Measurements from ENCODE around the gene C8B. TPM values are rescaled to one million over a fixed set of nuclear protein-coding genes. Genes with fewer than 3 reads are reported as not detected.

C8B gene
- total and polyA plus RNA-seq, 2 of the 13 experiments (the other 11 are each of a cell fraction or from before 2014, with no cell fraction given), result 8.4 to 11.3 TPM

- TF ChIP-seq PAXIP1 (CRISPR knock-in tag; conservative IDR thresholded peaks at IDR 0.05) (peak; percentile 60), SUZ12 (IDR thresholded peaks at IDR 0.05; ENCODE audit: low read depth, low read length) (no peak), ZNF572 (CRISPR knock-in tag; IDR thresholded peaks at IDR 0.05) (no peak), ZNF878 (CRISPR knock-in tag; IDR thresholded peaks at IDR 0.05) (0 out of 2 replicates have a peak, but pooled peaks have one; percentile 36), ZSCAN22 (CRISPR knock-in tag; IDR thresholded peaks at IDR 0.05) (no peak), ISL2 (CRISPR knock-in tag; IDR thresholded peaks at IDR 0.05) (peak; percentile 14; the same call in 1 of the 2 replicates), GFI1 (CRISPR knock-in tag; IDR thresholded peaks at IDR 0.05; ENCODE audit: borderline replicate concordance) (0 out of 2 replicates have a peak, but pooled peaks have one; percentile 21), CREB1 (IDR thresholded peaks at IDR 0.05) (no peak), CREB1 (CRISPR knock-in tag; IDR thresholded peaks at IDR 0.05) (0 out of 2 replicates have a peak, but pooled peaks have one; percentile 27), PAF1 (CRISPR knock-in tag; IDR thresholded peaks at IDR 0.05) (no peak), ARID5B (CRISPR knock-in tag; IDR thresholded peaks at IDR 0.05) (peak; percentile 68; the same call in 1 of the 2 replicates), MTERF4 (CRISPR knock-in tag; IDR thresholded peaks at IDR 0.05) (no peak), GLI4 (CRISPR knock-in tag; IDR thresholded peaks at IDR 0.05; ENCODE audit: borderline replicate concordance) (no peak), SOX6 (IDR thresholded peaks at IDR 0.05) (no peak), SOX6 (CRISPR knock-in tag; IDR thresholded peaks at IDR 0.05) (peak; percentile 18; the same call in 1 of the 2 replicates), SIX4 (CRISPR knock-in tag; IDR thresholded peaks at IDR 0.05) (no peak), GRHL1 (CRISPR knock-in tag; conservative IDR thresholded peaks at IDR 0.05) (no peak), SOX5 (CRISPR knock-in tag; IDR thresholded peaks at IDR 0.05; ENCODE audit: borderline replicate concordance) (no peak), NFIC (IDR thresholded peaks at IDR 0.05; ENCODE audit: low read length) (0 out of 2 replicates have a peak, but pooled peaks have one; percentile 36), ASH2L (IDR thresholded peaks at IDR 0.05; ENCODE audit: insufficient read length, low read depth, low read length) (peak; percentile 68), NCOA2 (CRISPR knock-in tag; IDR thresholded peaks at IDR 0.05) (peak; percentile 44; the same call in 1 of the 2 replicates)
Observed at GRCh38 chr1:56908619-56909221, 57.1 kb downstream of the C8B start (continued).

All from HepG2 (cell line).